Measurements from ENCODE around the gene SUMF1. TPM values are rescaled to one million over a fixed set of nuclear protein-coding genes. Genes with fewer than 3 reads are reported as not detected.

The SUMF1 gene
- total and polyA plus RNA-seq, 2 of the 13 experiments (the other 11 are each of a cell fraction or from before 2014, with no cell fraction given) = 18.5 to 28.9 TPM

DNA sequence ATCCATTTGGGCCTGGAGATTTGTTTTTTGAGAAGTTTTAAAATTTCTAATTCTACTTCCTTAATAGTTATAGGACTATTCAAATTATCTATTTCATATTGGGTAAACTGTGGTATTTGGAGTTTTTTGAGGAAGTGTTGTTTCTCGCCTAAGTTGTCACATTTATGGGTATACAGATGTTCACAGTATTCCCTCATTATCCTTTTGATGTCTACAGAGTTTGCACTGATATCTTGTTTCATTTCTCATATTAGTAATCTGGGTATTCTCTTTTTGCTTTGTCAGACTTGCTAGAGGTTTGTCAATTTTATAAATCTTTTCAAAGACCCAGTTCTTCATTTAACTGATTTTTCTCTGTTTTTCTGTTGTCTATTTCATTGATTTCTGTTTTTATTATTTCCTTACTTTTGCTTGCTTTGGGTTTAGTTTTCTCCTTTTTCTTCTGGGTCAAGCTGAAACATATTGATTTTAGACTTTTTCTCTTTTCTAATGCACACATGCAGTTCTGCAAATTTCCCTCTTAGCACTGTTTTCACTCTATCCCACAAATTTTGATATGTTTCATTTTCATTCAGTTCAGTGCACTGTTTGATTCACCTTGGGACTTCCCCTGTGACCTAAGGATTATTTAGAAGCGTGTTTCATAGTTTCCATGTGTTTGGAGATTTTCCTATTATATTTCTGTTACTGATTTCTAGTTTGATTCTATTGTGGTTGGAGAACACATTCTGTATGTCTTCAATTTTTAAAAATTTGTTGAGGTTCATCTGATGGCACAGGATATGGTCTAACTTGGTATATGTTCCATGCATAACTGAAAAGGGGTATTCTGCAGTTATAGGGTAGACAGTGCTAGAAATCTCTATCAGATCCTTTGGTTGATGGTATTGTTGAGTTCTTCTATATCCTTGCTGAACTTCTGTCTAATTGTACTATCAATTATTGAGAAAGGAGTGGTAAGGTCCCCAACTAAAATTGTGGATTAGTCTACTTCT lies 79.6 kb downstream of the SUMF1 start:
- no TSS peak for BruUV-seq (replicated peaks)
- DNase-seq (ENCODE audit: low spot score) = no peak
- POLR2A ChIA-PET = no interaction called here
- Histone ChIP-seq H3K27me3 (ENCODE audit: control insufficient read depth in 1 of 2, insufficient read depth in 2 of 2, low read length in 2 of 2) (no peaks in the 10 kb centered on the region), H3K79me2 (ENCODE audit: insufficient read depth, low read length) (no peaks in the 10 kb centered on the region), H3K4me1 (ENCODE audit: insufficient read depth, low read length) (no peaks in the 10 kb centered on the region), H4K20me1 (ENCODE audit: insufficient read depth, low read length) (no peaks in the 10 kb centered on the region), H3K27ac (ENCODE audit: extremely low read length, insufficient read depth, low read length) (no peak overlapping the region), H3K4me2 (ENCODE audit: low read depth, low read length) (no peak overlapping the region), H3K9me3 (ENCODE audit: low read length) (no peaks in the 10 kb centered on the region), H2AFZ (ENCODE audit: low read length) (no peak overlapping the region), H3K4me3 (replicated peaks in 1 of 3; ENCODE audit: insufficient read depth in 1 of 3, low read depth in 2 of 3, low read length in 3 of 3) (no peak overlapping the region), H3K36me3 (replicated peaks in 1 of 2; ENCODE audit: control insufficient read depth in 1 of 2, insufficient read depth in 2 of 2, low read length in 2 of 2) (no peaks in the 10 kb centered on the region), H3K9ac (ENCODE audit: insufficient read depth, low read depth, low read length) (no peak overlapping the region)
- CTCF ChIA-PET (ENCODE audit: low intra/inter-chr PET ratio, low total read pairs) = no interaction called here
- no peak for FAIRE-seq
- in situ Hi-C loops (cut with HindIII; ENCODE audit: extremely low pct_ligation_motif_present, low pct_unique_long_range_greater_than_20kb) = no loop called here
- WGBS (ENCODE audit: low lambda C conversion rate) = 97% methylated on average over 2 of the region's 2 CpGs
- intact Hi-C loops (cut with micrococcal nuclease; ENCODE audit: unreplicated experiment) = no loop called here
- ATAC-seq = no peak
- no peak for TF ChIP-seq AKAP8 (CRISPR knock-in tag; IDR thresholded peaks at IDR 0.05)
- no peak for TF ChIP-seq HOXA9 (CRISPR knock-in tag; IDR thresholded peaks at IDR 0.05; ENCODE audit: borderline replicate concordance)
- TF ChIP-seq NCOA5 (CRISPR knock-in tag; IDR thresholded peaks at IDR 0.05) = no peak
- TF ChIP-seq, protein P1, sequence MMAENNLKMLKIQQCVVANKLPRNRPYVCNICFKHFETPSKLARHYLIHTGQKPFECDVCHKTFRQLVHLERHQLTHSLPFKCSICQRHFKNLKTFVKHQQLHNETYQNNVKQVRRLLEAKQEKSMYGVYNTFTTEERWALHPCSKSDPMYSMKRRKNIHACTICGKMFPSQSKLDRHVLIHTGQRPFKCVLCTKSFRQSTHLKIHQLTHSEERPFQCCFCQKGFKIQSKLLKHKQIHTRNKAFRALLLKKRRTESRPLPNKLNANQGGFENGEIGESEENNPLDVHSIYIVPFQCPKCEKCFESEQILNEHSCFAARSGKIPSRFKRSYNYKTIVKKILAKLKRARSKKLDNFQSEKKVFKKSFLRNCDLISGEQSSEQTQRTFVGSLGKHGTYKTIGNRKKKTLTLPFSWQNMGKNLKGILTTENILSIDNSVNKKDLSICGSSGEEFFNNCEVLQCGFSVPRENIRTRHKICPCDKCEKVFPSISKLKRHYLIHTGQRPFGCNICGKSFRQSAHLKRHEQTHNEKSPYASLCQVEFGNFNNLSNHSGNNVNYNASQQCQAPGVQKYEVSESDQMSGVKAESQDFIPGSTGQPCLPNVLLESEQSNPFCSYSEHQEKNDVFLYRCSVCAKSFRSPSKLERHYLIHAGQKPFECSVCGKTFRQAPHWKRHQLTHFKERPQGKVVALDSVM (CRISPR knock-in tag; IDR thresholded peaks at IDR 0.05) = no peak
- no peak for TF ChIP-seq RFX1 (IDR thresholded peaks at IDR 0.05)
- TF ChIP-seq, protein P2, sequence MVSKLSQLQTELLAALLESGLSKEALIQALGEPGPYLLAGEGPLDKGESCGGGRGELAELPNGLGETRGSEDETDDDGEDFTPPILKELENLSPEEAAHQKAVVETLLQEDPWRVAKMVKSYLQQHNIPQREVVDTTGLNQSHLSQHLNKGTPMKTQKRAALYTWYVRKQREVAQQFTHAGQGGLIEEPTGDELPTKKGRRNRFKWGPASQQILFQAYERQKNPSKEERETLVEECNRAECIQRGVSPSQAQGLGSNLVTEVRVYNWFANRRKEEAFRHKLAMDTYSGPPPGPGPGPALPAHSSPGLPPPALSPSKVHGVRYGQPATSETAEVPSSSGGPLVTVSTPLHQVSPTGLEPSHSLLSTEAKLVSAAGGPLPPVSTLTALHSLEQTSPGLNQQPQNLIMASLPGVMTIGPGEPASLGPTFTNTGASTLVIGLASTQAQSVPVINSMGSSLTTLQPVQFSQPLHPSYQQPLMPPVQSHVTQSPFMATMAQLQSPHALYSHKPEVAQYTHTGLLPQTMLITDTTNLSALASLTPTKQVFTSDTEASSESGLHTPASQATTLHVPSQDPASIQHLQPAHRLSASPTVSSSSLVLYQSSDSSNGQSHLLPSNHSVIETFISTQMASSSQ (IDR thresholded peaks at IDR 0.05; ENCODE audit: low read depth) = no peak
- TF ChIP-seq, protein P2 (CRISPR knock-in tag; IDR thresholded peaks at IDR 0.05; ENCODE audit: borderline replicate concordance) = no peak
- no peak for TF ChIP-seq ZNF883 (CRISPR knock-in tag; IDR thresholded peaks at IDR 0.05; ENCODE audit: not compliant biosample characterization)
- TF ChIP-seq ZFP1 (CRISPR knock-in tag; IDR thresholded peaks at IDR 0.05) = no peak
